Heart right ventricle (tissue), 16 donors: ENCODE results near the gene CD14. TPM values are rescaled to one million over a fixed set of nuclear protein-coding genes. Genes with fewer than 3 reads are reported as not detected.
A peak's percentile ranks its signal among the peaks of the same experiment; 100 is the strongest.
"Not testable (repeated sequence)": the region's sequence is repeated elsewhere in the genome, so short reads cannot be mapped to it uniquely, and the experiment has no call there.

Experiments
- ATAC-seq, 8 donors: fragments of 200-7000 bp; cut with Tn5 transposase; one replicate each; pipeline ENCODE4 v1.9.1; 2020; ENCODE audit warnings: mild to moderate bottlenecking in 8 of 8, moderate library complexity in 8 of 8, moderate number of reproducible peaks in 1 of 8
- DNase-seq, 2 donors: peaks; one replicate each; pipeline ENCODE4 v3.0.0-alpha.2; 2020
- H3K27ac ChIP-seq, 10 donors: fragments of 200-600 bp; sonication (generic) in 2 of 10; one replicate each; pipeline versions ENCODE4 v1.5.0 to v1.8.0; 2020 to 2022; ENCODE audit warnings: mild to moderate bottlenecking in 3 of 10
- H3K27me3 ChIP-seq, 7 donors: fragments of 200-600 bp; one replicate each; pipeline ENCODE4 v1.8.0; 2021 to 2022; ENCODE audit warnings: mild to moderate bottlenecking in 2 of 7
- H3K36me3 ChIP-seq, 9 donors: fragments of 200-600 bp; sonication (generic) in 1 of 9; one replicate each; pipeline versions ENCODE4 v1.5.0 to v1.8.0; 2020 to 2022; ENCODE audit warnings: mild to moderate bottlenecking in 2 of 9
- H3K4me1 ChIP-seq, 9 donors: fragments of 200-600 bp; sonication (generic) in 1 of 9; one replicate each; pipeline versions ENCODE4 v1.5.0 to v1.8.0; 2020 to 2022; ENCODE audit warnings: mild to moderate bottlenecking in 4 of 9
- H3K4me3 ChIP-seq, 10 donors: fragments of 200-600 bp; sonication (generic) in 2 of 10; one replicate each; pipeline versions ENCODE4 v1.5.0 to v1.8.0; 2020 to 2022; ENCODE audit warnings: mild to moderate bottlenecking in 7 of 10, moderate library complexity in 2 of 10
- H3K9me3 ChIP-seq, 11 donors: fragments of 200-600 bp in 10 of 11; sonication (generic) in 2 of 11; one replicate each; pipeline versions ENCODE4 v1.5.0 to v1.8.0; 2013 to 2022; ENCODE audit warnings: mild to moderate bottlenecking in 2 of 11, control low read depth in 1 of 11, moderate library complexity in 1 of 11
- CTCF ChIP-seq, 9 donors: fragments of 200-600 bp; sonication (generic) in 2 of 9; IDR thresholded peaks; one replicate each; pipeline versions ENCODE4 v1.5.0 to v1.8.0; 2021 to 2022; ENCODE audit warnings: antibody characterized with exemption in 9 of 9, mild to moderate bottlenecking in 5 of 9, moderate library complexity in 1 of 9
- WGBS, 2 donors: extraction: QIAGEN DNeasy Blood & Tissue Kit; methylation state at CpG; one replicate each; pipeline ENCODE4 v1.1.7; 2013; ENCODE audit warnings: inconsistent platforms in 1 of 2; 5-methylcytosine and 5-hydroxymethylcytosine counted together
- intact Hi-C, 10 donors: fragments of 100-400 bp; cut with DNase I; formaldehyde crosslinking; loops; one replicate each; pipeline versions ENCODE4 v1.11.1 to v1.14.2; 2022
- polyA plus RNA-seq, 2 donors: library from polyadenylated mRNA; stranded (reverse); fragments of 200-250 nt; gene quantifications; one replicate each; pipeline ENCODE4 v1.2.3, GENCODE V29; 2013
- total RNA-seq, 10 donors: library from RNA; stranded (reverse); fragmentation: NEBNext Ultra II Directional in 3 of 10; extraction: Animal tissue kit (Norgen Biotek cat#: 25700) in 3 of 10; gene quantifications; one replicate each; pipeline versions ENCODE4 v1.2.1 to v1.2.4, GENCODE V29; 2021 to 2023
- donor health status: Arrhythmogenic right ventricular cardiomyopathy.
- donor health status: ischemic (EF 13 %, LVEDD 7.1; RV severe dilation, severe dysfunction).
- donor health status: healthy with polysubstance abuse.
- donor health status: DM: no; HTN: yes; CAD: no.
- donor health status: DM: no; HTN: no; CAD: no.
- donor health status: ischemic (EF 25% LVEDD 6.9; RV normal size, moderate dysfunction).
- donor health status: ischemic (EF 25% LVEDD 5.7; RV mildly dilated, moderate dysfunction).
- donor health status: healthy.
- donor health status: DM: yes; HTN: yes; CAD: no.
- donor health status: Ischemic cardiomyopathy.
- donor health status: ischemic (EF 35%, LVEDD 5.7; RV mildly dilated, moderate dysfunction).
- donor health status: nonischemic (EF 11% LVEDD 7.7; RV severe dilation, severe dysfunction).
- donor health status: DM: yes; HTN: yes; CAD: no.
- donor health status: PGD.
- donor health status: ischemic (EF 29% LVEDD 5.4; RV normal size, mild dysfunction).
- donor health status: nonischemic (EF 23%, LVEDD 6.1; RV moderate dilation, normal function).

Gene CD14
- total and polyA plus RNA-seq, 12 donors = 10.8 to 137 (median 20.3) TPM

GRCh38 chr5:140674211-140674610 is 41.2 kb upstream of the CD14 start:
- ATAC-seq = no peak
- no peaks in the 10 kb centered on the region for H3K4me1 ChIP-seq
- peaks cover 0 to 98% (median 75%) of the 10 kb centered on the region in 9 donors for H3K36me3 ChIP-seq
- DNase-seq = no peak
- intact Hi-C loops = no loop called here
- 86 to 91% methylated on average over 2 of the region's 2 CpGs for WGBS, 2 donors
- H3K9me3 ChIP-seq = no peaks in the 10 kb centered on the region
- no peak for TF ChIP-seq CTCF (IDR thresholded peaks at IDR 0.05)
- no peak overlapping the region for H3K27ac ChIP-seq
- H3K27me3 ChIP-seq = no peaks in the 10 kb centered on the region
- H3K4me3 ChIP-seq = no peak overlapping the region

GRCh38 chr5:140673187-140673976 is 40.4 kb upstream of the CD14 start, which contains the start of gene DND1:
Gene DND1, minus strand, starts transcription at chr5:140673576. Its CDS starts 34 bp downstream, at chr5:140673542.
- intact Hi-C loops = no loop called here
- no peaks in the 10 kb centered on the region for H3K9me3 ChIP-seq
- peaks cover 0 to 98% (median 76%) of the 10 kb centered on the region in 9 donors for H3K36me3 ChIP-seq
- ATAC-seq (peak in 5 of 8 donors; percentile 4 to 32 (median 14)), DNase-seq (peak in 1 of 2 donors; percentile 20)
- H3K27ac ChIP-seq = no peak within 1 kb of the TSS
- no peaks in the 10 kb centered on the region for H3K4me1 ChIP-seq
- TF ChIP-seq CTCF (IDR thresholded peaks at IDR 0.05) = no peak
- no peaks in the 10 kb centered on the region for H3K27me3 ChIP-seq
- 88% methylated on average over 45 of the region's 45 CpGs for WGBS, 2 donors
- H3K4me3 ChIP-seq = peak within 1 kb of the TSS in 3 of 10 donors; percentile 15 to 24 (median 20)

GRCh38 chr5:140672455-140673186 is 39.6 kb upstream of the CD14 start:
- H3K9me3 ChIP-seq = no peaks in the 10 kb centered on the region
- ATAC-seq = peak in 6 of 8 donors; percentile 12 to 63 (median 44)
- no peak for TF ChIP-seq CTCF (IDR thresholded peaks at IDR 0.05)
- H3K4me3 ChIP-seq = peak overlapping the region in 3 of 10 donors; percentile 15 to 24 (median 20)
- peaks cover 0 to 98% (median 79%) of the 10 kb centered on the region in 9 donors for H3K36me3 ChIP-seq
- H3K27ac ChIP-seq = no peak overlapping the region
- no peaks in the 10 kb centered on the region for H3K27me3 ChIP-seq
- peaks cover 0 to 2% (median 0%) of the 10 kb centered on the region in 9 donors for H3K4me1 ChIP-seq
- 51 to 62% methylated on average over 68 to 70 of the region's 70 CpGs for WGBS, 2 donors
- DNase-seq = peak; percentile 28 to 41
- intact Hi-C loops = no loop called here

GRCh38 chr5:140671472-140672125 is 38.6 kb upstream of the CD14 start:
- ATAC-seq (no peak), DNase-seq (no peak)
- H3K36me3 ChIP-seq = peaks cover 0 to 96% (median 70%) of the 10 kb centered on the region in 9 donors
- WGBS, 2 donors = 96% methylated on average over 6 of the region's 7 CpGs
- H3K9me3 ChIP-seq = no peaks in the 10 kb centered on the region
- TF ChIP-seq CTCF (IDR thresholded peaks at IDR 0.05) = no peak
- intact Hi-C loops = no loop called here
- no peak overlapping the region for H3K27ac ChIP-seq
- H3K4me1 ChIP-seq = peaks cover 0 to 12% (median 7%) of the 10 kb centered on the region in 9 donors
- no peaks in the 10 kb centered on the region for H3K27me3 ChIP-seq
- H3K4me3 ChIP-seq = no peak overlapping the region

- peaks cover 3 to 18% (median 12%) of the 10 kb centered on the region in 9 donors for H3K4me1 ChIP-seq
- H3K27ac ChIP-seq, intact Hi-C loops, H3K4me3 ChIP-seq, H3K27me3 ChIP-seq, H3K9me3 ChIP-seq, DNase-seq: not testable (repeated sequence)
- ATAC-seq = peak in 2 of 8 donors; percentile 15 to 29
- H3K36me3 ChIP-seq = peaks cover 0 to 91% (median 65%) of the 10 kb centered on the region in 9 donors
- WGBS, 2 donors = 93 to 97% methylated on average over 3 to 4 of the region's 4 CpGs
Measured at GRCh38 chr5:140671035-140671434, 38.1 kb upstream of the CD14 start.
